NCI-H146 (cell line): ENCODE data around the gene CEND1.

ENCODE experiments used
- DNase-seq: peaks from one replicate; lab custom pipeline; 2025; lab: John Stamatoyannopoulos, UW

The CEND1 gene

DNA sequence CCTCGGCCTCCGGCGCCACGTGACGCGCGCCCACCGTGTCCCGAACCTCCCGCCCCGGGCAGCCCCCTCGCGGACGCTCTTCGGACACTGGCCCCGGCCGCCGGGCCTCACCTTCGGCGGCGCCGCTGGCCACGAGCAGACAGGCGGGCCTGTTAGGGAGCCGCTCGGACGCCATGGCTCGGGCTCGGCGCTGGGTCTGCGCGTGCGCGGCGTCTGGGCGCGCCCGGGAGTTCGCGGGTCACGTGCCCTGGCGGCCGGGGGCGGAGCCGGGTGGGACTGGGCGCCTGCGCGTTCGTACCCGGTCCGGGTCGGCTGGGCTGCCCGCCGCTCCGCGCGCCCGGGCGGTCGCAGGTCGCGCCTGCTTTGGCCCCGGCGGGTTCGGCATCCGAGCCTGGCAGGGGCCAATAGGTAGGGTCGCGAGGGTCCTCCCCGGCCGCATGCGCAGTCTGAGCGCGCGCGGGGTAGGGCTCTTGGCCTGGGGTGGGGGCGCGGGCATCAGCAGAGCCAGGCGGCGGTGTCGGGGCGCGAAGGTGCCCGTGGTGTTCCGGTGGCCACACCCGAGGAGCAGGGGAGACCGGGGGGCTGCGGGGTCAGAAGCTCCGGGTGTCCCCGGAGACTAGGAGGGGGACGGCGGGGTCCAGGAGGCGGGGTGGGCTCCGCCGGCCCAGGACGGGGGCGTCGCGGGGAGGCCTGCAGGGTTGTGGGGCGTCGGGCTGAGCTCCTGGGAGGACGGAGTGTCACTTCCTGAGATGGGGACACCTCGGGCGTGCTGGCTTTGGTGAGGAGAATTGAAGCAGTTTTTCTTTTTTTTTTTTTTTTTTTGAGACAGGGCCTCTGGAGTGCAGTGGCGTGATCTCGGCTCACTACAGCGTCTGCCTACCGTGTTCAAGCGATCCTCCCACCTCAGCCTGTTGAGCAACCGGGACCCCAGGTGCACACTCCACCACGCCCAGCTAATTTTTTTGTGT lies 12.3 kb downstream of the CEND1 start, which contains the start of gene GATD1:
TSS of gene GATD1 (minus strand) at position 200 of the 968 bp plus-strand sequence. CDS start at position 175, 25 bp downstream.
- DNase-seq: peak; percentile 90

DNA sequence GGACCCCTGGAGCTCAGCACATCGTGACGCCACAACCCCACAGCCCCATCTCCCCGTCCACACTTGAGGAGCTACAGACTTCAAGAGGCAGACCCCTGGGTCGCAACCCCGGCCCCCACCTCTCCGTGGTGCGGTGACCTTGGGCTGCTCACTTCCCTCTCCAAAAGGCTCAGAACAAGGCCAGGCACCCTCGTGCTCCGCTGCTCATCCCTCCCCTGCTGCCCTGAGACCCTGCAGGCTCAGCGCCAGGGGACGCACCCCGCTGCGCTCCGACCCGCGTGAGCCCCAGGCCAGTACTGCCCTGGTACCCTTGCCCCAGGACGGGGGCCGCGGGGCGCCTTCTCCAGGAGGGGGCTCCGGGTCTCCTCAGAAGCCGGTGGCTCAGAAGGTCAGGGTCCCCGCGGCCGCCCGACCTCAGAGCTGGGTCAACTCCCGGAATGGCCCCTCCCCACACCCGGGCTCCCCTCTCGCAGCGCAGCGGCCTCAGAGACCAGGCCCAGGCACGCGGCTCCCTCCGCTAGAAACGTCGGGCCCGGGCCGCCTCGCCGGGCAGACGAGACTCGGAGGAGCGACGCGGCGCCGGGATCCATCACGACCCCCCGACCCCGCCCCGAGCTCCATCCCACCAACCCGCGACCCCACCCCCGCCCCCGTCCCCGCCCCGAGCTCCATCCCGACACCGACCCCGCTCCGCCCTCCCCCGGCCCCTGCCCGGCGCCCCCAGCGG lies 13.2 kb downstream of the CEND1 start:
- peak; percentile 75 for DNase-seq

DNA sequence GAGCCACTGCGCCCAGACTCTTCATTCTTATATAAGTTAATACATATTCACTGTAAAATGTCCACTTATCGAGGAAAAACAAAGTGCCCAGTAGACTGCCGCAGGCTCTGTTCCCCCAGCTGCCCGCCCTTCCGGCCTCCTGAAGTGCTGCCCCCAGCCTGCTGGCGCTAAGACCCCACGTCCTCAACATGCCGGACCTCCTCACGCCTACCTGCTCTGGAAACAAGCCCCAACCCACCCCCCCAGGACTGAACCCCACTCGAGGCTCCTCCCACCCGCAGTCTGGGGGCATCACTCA lies 13.7 kb downstream of the CEND1 start:
- DNase-seq: no peak

DNA sequence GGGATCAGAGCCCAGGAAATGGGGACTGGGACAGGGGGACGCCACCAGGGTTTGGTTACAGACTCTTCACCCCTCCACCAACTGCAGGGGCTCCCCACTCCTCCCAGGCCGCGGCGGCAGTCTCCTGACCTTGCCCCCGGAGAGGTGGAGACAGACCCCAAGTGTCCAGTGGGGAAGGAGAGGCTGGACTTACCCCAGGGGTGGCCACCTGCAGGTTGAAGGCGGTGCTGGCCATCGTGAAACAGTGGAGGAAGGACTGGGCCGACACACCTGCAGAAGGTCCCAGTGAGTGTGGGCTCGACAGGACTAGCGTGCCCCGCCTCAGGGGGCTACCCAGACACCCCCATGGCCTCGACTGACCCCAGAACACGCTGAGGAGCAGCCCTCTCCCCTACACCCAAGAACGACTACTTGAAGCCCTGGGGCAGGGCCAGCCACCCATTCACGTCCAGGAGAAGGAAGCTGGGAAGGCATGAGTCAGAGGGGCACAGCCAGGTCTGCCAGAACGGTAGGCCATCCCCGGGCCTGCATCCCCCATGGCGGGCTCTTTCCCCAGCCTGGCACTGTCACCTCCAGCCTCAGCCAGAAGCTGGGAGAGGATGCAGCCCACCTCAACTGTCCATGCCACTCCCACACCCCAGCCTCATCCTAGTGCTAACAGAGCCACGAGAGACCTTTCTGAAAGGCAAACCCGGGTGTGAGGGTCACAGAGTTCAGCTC lies 14.9 kb downstream of the CEND1 start:
- DNase-seq: no peak

GRCh38 chr11:773830-774229 lies 16.1 kb downstream of the CEND1 start:
- no peak for DNase-seq

DNA sequence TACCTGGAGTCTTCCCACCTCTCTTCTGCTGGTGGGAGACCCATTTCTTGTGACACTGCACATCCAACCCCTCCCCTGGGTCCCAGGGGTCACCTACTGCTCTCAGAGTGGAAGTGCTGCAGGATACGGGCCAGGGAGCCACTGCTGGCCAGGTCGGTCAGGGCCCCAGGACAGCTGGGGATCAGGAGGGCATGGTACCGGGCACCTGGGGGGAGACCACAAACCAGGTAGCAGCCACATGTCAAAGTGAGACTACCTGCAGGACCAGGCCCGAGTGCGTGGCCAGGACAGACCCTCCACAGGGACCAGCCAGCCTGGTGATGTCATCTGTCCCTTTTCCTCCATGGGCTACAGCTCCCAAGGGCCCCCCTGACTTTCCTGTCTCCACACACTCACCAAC lies 16.5 kb downstream of the CEND1 start:
- DNase-seq: no peak

DNA sequence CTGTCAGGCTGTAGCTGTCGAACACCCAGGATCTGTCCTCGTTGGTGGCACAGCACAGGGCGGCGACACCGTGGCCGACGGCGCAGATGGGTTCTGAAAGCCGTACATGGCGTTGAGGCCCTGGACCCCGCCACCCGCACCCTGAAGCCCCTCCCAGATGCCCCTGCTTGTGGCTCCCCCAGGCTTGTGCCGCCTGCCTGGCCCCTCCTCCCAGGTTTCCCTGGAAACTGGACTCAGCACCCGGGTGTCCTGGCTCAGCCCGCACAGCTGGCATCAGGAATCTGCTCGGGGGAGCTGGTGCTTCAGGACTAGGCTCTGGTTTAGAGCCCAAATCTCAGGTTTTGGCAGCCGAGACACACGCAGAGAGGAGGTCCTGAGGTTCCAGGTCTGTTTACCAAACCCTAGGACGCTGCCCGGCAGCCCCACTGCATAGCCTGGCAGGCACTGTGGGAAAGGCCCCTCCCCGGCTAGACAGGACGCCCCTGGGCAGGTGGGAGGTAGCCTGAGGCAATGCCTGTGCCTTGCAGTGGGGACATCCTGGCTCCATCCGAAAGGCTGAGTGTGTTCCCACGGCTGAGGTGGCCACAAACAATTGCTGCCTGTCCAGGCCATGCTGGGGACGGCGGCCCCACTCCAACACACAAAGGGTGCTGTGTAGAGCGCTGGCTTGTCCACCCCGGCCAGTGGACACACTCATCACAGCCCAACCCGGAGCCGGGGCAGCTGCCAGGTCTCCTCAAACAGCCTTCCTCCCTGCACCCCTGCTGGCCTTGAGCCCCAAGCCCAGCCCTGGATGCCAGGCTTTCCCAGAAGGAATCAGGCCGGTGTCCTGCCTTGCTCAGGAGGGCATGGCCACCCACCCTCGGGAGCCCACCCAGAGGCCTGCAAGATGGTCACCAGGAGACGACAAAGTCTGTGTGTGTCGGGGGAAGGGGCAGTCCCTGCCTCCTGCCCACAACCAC lies 17.2 kb downstream of the CEND1 start:
- DNase-seq: no peak

DNA sequence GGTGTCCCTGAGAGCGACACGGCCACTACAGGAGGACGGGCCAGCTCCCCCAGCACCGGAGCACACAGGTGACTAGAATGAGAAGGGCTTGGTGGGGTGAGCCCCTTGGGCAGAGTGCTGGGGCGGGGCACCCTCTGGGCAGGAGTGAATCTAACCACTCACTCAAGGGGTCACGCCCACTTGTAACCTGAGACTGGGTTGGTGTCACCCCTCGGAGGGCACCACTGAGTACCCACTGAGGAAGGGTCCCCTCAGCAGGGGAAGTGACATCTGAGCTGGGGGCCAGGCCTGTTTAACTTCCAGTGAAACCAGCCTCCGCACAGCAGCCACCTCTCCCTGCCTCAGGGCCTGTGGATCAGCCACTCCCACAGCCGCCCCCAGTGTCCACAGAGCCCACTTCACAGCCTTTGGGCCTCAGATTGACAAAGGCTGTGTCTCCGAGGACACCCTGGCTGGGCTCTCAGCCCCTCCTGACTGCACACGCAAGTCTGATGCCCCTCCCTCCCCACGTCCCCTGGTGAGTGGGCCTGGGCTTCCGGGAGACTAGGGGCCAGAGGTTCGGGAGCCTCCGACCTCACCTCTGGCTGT lies 18.2 kb downstream of the CEND1 start:
- no peak for DNase-seq

GRCh38 chr11:770642-771616 lies 19.0 kb downstream of the CEND1 start:
- DNase-seq: no peak

DNA sequence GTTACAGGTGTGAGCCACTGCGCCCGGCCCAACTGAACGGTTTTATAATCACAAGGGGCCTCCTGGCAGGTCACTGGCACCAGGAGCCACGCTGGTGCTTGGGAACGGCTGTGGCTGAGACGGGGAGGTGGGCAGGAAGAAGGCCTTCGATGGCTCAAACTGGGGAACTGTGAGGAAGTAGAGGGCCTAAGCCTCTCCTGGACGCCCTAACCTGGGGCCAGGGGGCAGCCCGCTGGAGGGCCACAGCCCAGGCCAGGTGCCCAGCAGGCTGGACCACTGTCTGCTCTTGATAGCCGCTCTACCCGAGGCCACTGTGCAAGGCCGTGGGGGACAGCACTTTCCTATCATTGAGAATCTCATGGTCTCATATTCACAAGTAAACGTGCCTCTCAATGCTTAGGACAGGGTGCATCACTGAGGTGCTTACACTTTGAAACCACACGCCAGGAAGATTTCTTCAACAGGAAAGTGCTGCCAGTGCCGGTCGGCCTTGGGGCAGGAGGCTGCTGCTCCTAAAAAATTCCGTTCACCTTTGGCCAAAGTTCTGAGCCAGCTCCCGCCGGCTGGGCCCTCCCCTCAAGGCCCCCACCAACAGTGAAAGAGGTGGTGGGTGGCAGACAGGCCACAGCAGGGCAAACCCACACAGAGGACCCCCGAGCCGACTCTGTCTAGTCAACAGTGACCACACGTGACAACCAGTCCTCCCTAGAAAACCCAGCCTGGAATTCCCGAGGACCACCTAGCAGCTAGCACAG lies 19.8 kb downstream of the CEND1 start:
- DNase-seq: no peak

GRCh38 chr11:767238-767637 lies 22.7 kb downstream of the CEND1 start:
- no peak for DNase-seq

GRCh38 chr11:766936-767210 lies 23.0 kb downstream of the CEND1 start:
- no peak for DNase-seq

- no peak for DNase-seq
These were observed 23.6 kb downstream of the CEND1 start for GRCh38 chr11:766106-766935.

GRCh38 chr11:765802-766091 lies 24.1 kb downstream of the CEND1 start:
- no peak for DNase-seq

DNA sequence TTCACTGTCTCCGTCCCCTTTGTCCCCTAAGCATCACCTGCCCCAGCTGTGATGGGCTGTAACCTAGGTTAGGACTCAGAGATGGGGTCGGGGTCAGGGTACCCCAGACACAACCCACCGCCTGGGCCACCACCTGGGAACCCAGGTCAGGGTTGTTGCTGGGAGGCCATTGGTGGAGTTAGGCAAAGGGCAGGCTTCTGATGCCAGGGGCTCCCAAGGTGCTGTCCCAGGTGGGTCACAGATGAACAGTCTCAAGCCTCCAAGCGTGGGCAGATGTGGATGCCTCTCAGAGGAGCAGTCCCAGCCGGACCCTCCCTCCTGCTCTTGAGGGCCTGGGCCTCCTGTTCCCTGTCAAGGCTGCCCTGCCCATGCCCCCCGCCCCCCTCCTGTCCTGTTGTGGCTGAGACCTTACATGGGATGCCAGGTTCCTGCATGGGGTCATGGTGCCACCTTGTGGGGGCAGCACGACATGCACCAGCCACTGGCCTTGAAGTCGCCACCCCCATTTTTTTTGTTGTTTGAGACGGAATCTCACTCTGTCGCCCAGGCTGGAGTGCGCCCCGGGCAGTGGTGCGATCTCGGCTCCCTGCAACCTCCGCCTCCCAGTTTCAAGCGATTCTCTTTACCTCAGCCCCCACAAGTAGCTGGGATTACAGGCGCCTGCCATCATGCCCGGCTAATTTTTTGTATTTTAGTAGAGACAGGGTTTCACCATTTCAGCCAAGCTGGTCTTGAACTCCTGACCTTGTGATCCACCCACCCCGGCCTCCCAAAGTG lies 24.7 kb downstream of the CEND1 start:
- DNase-seq: peak; percentile 38

GRCh38 chr11:764322-765024 lies 25.4 kb downstream of the CEND1 start:
- no peak for DNase-seq
